Measurements from ENCODE around the gene JAZF1.
A peak's percentile ranks its signal among the peaks of the same experiment; 100 is the strongest.

The JAZF1 gene

GRCh38 chr7:27788437-27788836, 392.2 kb downstream of the JAZF1 start:
- no peak for DNase-seq

GRCh38 chr7:27784399-27785053, 396.1 kb downstream of the JAZF1 start:
- peak; percentile 54 for DNase-seq

GRCh38 chr7:27782849-27783248, 397.7 kb downstream of the JAZF1 start:
- peak; percentile 21 for DNase-seq

DNA sequence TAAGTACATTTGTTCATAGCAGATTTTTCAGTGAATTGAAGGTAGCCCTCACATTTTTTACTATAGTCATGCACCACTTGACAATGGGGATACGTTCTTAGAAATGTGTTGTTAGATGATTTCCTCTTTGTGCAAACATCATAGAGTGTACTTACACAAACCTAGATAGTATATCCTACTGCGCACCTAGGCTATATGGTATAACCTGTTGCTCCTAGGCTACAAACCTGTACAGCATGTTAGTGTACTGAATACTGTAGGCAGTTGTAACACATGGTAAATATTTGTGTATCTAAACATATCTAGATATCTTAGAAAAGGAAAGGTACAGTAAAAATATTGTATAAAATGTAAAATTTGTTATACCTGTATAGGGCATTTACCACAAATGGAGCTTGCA, 399.4 kb downstream of the JAZF1 start:
- no peak for DNase-seq

Data from HCEC 1CT (cell line).